Pancreas (tissue), 10 donors: ENCODE data around the gene TTLL8. TPM values are rescaled to one million over a fixed set of nuclear protein-coding genes. Genes with fewer than 3 reads are reported as not detected.
A peak's percentile ranks its signal among the peaks of the same experiment; 100 is the strongest.

Source experiments
- ATAC-seq, 4 donors: fragments of 200-7000 bp; cut with Tn5 transposase; one replicate each; pipeline versions ENCODE4 v1.8.0 to v1.9.1; 2020; ENCODE audit warnings: mild to moderate bottlenecking in 4 of 4, moderate library complexity in 4 of 4
- DNase-seq, 6 donors: peaks; one replicate each; pipeline ENCODE4 v3.0.0-alpha.2; 2020
- FAIRE-seq: peaks from 2 replicates; lab custom pipeline; 2012; peaks lifted over from hg19 to GRCh38; lab: Jason Lieb, UNC
- H3K27ac ChIP-seq, 4 donors: fragments of 200-600 bp; sonication (generic); 1 replicate in 3 of 4; 2 replicates in 1 of 4; pipeline versions ENCODE4 v1.5.0 to v1.8.0; 2020
- H3K27me3 ChIP-seq, 4 donors: fragments of 200-600 bp; one replicate each; pipeline ENCODE4 v1.8.0; 2021
- H3K36me3 ChIP-seq, 3 donors: fragments of 200-600 bp; sonication (generic) in 1 of 3; one replicate each; pipeline versions ENCODE4 v1.5.0 to v1.8.0; 2020 to 2021
- H3K4me1 ChIP-seq, 3 donors: fragments of 200-600 bp; one replicate each; pipeline ENCODE4 v1.8.0; 2021
- H3K4me3 ChIP-seq, 4 donors: fragments of 200-600 bp; sonication (generic) in 2 of 4; one replicate each; pipeline versions ENCODE4 v1.5.0 to v1.8.0; 2020 to 2021
- H3K9me3 ChIP-seq, 4 donors: fragments of 200-600 bp; one replicate each; pipeline ENCODE4 v1.8.0; 2021
- CTCF ChIP-seq, 4 donors: fragments of 200-600 bp; sonication (generic) in 3 of 4; IDR thresholded peaks; one replicate each; pipeline versions ENCODE4 v1.5.0 to v1.8.0; 2021; ENCODE audit warnings: antibody characterized with exemption in 4 of 4
- WGBS, 2 donors: extraction: QIAGEN DNeasy Blood & Tissue Kit; methylation state at CpG; one replicate each; pipeline ENCODE4 v1.1.7; 2013; 5-methylcytosine and 5-hydroxymethylcytosine counted together
- intact Hi-C, 3 donors: fragments of 100-400 bp; cut with DNase I; formaldehyde crosslinking; loops; one replicate each; pipeline versions ENCODE4 v1.11.1 to v1.14.2; 2022
- polyA plus RNA-seq, 2 donors: library from polyadenylated mRNA; stranded (reverse); fragments of 200-250 nt; gene quantifications; one replicate each; pipeline ENCODE4 v1.2.3, GENCODE V29; 2013
- total RNA-seq, 6 donors: library from RNA; stranded (reverse); fragmentation: NEBNext Ultra II Directional in 4 of 6; extraction: Animal tissue kit (Norgen Biotek cat#: 25700) in 4 of 6; gene quantifications; one replicate each; pipeline versions ENCODE4 v1.2.1 to v1.2.4, GENCODE V29; 2021 to 2023
- donor health status: healthy with polysubstance abuse.
- donor health status: DM: no; HTN: no; CAD: no; lungs with moderate emphysema.
- donor health status: DM: no; HTN: no; CAD: no.
- donor health status: control.
- donor health status: control.
- donor health status: Bipolar disorder and iron deficiency.
- donor health status: DM: yes; HTN: yes; CAD: no.
- donor health status: DM: no; HTN: no; CAD: no.
- donor health status: DM: no; HTN: no; CAD: no.
- donor health status: DM: yes; HTN: yes; CAD: no.

TTLL8 gene
- total and polyA plus RNA-seq, 8 donors = not detected

- no peaks in the 10 kb centered on the region for H3K36me3 ChIP-seq
- DNase-seq = peak in 1 of 6 donors; percentile 43
- no peak overlapping the region for H3K27ac ChIP-seq
- no peak overlapping the region for H3K4me3 ChIP-seq
- no peak for TF ChIP-seq CTCF (IDR thresholded peaks at IDR 0.05)
- WGBS, 2 donors = 79 to 90% methylated on average over 43 of the region's 43 CpGs
- H3K27me3 ChIP-seq = no peaks in the 10 kb centered on the region
- intact Hi-C loops = no loop called here
- ATAC-seq = no peak
- FAIRE-seq = no peak
- no peaks in the 10 kb centered on the region for H3K4me1 ChIP-seq
- no peaks in the 10 kb centered on the region for H3K9me3 ChIP-seq
Measured at GRCh38 chr22:50076646-50077535, 18.8 kb upstream of the TTLL8 start.

DNA sequence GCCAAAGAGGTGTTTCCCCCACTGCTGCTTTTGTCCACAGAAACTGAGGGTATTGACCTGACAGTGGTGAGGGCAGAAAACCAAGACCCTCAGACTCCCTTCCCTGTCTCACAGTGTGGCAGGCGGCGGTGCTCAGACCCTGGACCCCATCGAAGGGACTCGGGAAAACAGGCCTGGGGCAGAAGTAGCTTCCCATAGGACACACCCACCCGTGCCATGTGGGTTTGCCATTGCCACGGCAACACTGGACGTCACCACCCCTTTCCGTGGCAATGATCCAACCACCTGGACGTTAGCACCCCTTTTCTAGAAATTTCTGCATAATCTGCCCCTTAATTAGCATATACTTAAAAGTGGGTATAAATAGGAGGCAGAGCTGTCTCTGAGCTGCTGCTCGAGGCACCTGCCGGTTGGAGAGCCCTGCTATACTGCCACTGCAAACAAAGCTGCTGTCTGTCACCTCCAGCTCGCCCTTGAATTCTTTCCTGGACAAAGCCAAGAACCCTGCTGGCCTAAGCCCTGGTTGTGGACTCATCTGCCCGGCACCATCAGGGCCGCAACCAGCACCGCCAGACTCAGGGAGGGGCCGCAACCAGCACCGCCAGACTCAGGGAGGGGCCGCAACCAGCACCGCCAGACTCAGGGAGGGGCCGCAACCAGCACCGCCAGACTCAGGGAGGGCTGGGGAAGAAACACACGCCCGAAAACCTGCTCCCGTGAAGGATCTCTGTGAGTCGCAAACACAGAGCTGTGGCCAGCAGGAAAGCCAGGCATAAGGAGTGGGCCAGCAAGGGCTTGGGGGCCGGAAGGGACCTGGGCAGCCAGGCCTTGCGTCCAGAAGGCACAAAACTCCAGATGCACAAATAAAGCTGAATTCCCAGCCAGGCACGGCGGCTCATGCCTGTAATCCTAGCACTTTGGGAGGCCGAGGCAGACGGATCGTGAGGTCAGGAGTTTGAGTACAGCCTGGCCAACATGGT is 16.7 kb upstream of the TTLL8 start:
- ATAC-seq = peak in 3 of 4 donors; percentile 87 to 90 (median 88)
- no peaks in the 10 kb centered on the region for H3K4me1 ChIP-seq
- WGBS, 2 donors = 49% methylated on average over 32 of the region's 32 CpGs
- DNase-seq = peak in 4 of 6 donors; percentile 72 to 92 (median 85)
- H3K27ac ChIP-seq = peak overlapping the region in 1 of 4 donors; percentile 62
- no peaks in the 10 kb centered on the region for H3K27me3 ChIP-seq
- no peaks in the 10 kb centered on the region for H3K9me3 ChIP-seq
- no peak for FAIRE-seq
- peak overlapping the region in 1 of 4 donors; percentile 11 for H3K4me3 ChIP-seq
- intact Hi-C loops = no loop called here
- H3K36me3 ChIP-seq = no peaks in the 10 kb centered on the region
- no peak for TF ChIP-seq CTCF (IDR thresholded peaks at IDR 0.05)

GRCh38 chr22:50074056-50074455 is 16.0 kb upstream of the TTLL8 start:
- Histone ChIP-seq H3K27ac (no peak overlapping the region), H3K36me3 (no peaks in the 10 kb centered on the region), H3K27me3 (no peaks in the 10 kb centered on the region), H3K4me1 (no peaks in the 10 kb centered on the region), H3K9me3 (no peaks in the 10 kb centered on the region), H3K4me3 (no peak overlapping the region)
- intact Hi-C loops = no loop called here
- 74 to 75% methylated on average over 17 of the region's 17 CpGs for WGBS, 2 donors
- no peak for FAIRE-seq
- no peak for ATAC-seq
- TF ChIP-seq CTCF (IDR thresholded peaks at IDR 0.05) = no peak
- DNase-seq = peak in 1 of 6 donors; percentile 47

- ATAC-seq (no peak), FAIRE-seq (no peak), DNase-seq (peak in 1 of 6 donors; percentile 61)
- H3K9me3 ChIP-seq = no peaks in the 10 kb centered on the region
- no peak overlapping the region for H3K4me3 ChIP-seq
- no peaks in the 10 kb centered on the region for H3K36me3 ChIP-seq
- no peaks in the 10 kb centered on the region for H3K27me3 ChIP-seq
- intact Hi-C loops = no loop called here
- TF ChIP-seq CTCF (IDR thresholded peaks at IDR 0.05) = no peak
- 77 to 86% methylated on average over 28 of the region's 28 CpGs for WGBS, 2 donors
- H3K27ac ChIP-seq = no peak overlapping the region
- no peaks in the 10 kb centered on the region for H3K4me1 ChIP-seq
Measured at GRCh38 chr22:50072714-50073538, 14.8 kb upstream of the TTLL8 start.
